Smooth muscle cell (in vitro differentiated cells): ENCODE measurements around the gene RAP1GAP2. TPM values are rescaled to one million over a fixed set of nuclear protein-coding genes. Genes with fewer than 3 reads are reported as not detected.

ENCODE experiments used
- DNase-seq: peaks from one replicate; lab custom pipeline; 2025; ENCODE audit not compliant: unreplicated experiment; lab: John Stamatoyannopoulos, UW
- H2AFZ ChIP-seq: fragments of 200-600 bp; sonication (generic); 2 replicates; pipeline ENCODE4 v1.6.0; 2016; ENCODE audit warnings: antibody characterized with exemption, low read depth, mild to moderate bottlenecking
- H3F3A ChIP-seq: fragments of 200-600 bp; sonication (generic); 2 replicates; pipeline ENCODE4 v1.6.0; 2017; ENCODE audit warnings: antibody characterized with exemption, low read depth
- H3K27ac ChIP-seq: fragments of 200-600 bp; sonication (generic); 2 replicates; pipeline ENCODE4 v1.5.1; 2016; ENCODE audit warnings: low read depth, mild to moderate bottlenecking
- H3K27me3 ChIP-seq: fragments of 200-600 bp; sonication (generic); 2 replicates; pipeline ENCODE4 v1.6.1; 2016; ENCODE audit warnings: low read depth, mild to moderate bottlenecking
- H3K36me3 ChIP-seq: fragments of 200-600 bp; sonication (generic); 2 replicates; pipeline ENCODE4 v1.5.1; 2016; ENCODE audit warnings: low read depth
- H3K4me1 ChIP-seq: fragments of 200-600 bp; sonication (generic); 2 replicates; pipeline ENCODE4 v1.5.1; 2016; ENCODE audit warnings: low read depth
- H3K4me2 ChIP-seq: fragments of 200-600 bp; sonication (generic); 2 replicates; pipeline ENCODE4 v1.6.0; 2016; ENCODE audit warnings: mild to moderate bottlenecking
- H3K4me3 ChIP-seq: fragments of 200-600 bp; sonication (generic); 2 replicates; pipeline ENCODE4 v1.5.1; 2016; ENCODE audit warnings: mild to moderate bottlenecking
- H3K79me2 ChIP-seq: fragments of 200-600 bp; sonication (generic); 2 replicates; pipeline ENCODE4 v1.6.0; 2016; ENCODE audit warnings: low read depth, mild to moderate bottlenecking
- H3K9ac ChIP-seq: fragments of 200-600 bp; sonication (generic); 2 replicates; pipeline ENCODE4 v1.6.0; 2016; ENCODE audit warnings: low read depth
- H3K9me3 ChIP-seq: fragments of 200-600 bp; sonication (generic); replicated peaks from 2 replicates; pipeline ENCODE4 v1.5.1; 2016; ENCODE audit warnings: low read depth
- H4K20me1 ChIP-seq: fragments of 200-600 bp; sonication (generic); 2 replicates; pipeline ENCODE4 v1.6.0; 2016; ENCODE audit warnings: low read depth
- CTCF ChIP-seq: fragments of 200-600 bp; sonication (generic); IDR thresholded peaks from 2 replicates; pipeline ENCODE4 v1.5.1; 2017; ENCODE audit warnings: borderline replicate concordance, mild to moderate bottlenecking, antibody characterized with exemption; ENCODE audit not compliant: insufficient read depth, poor library complexity, severe bottlenecking
- WGBS: methylation state at CpG from one replicate; pipeline ENCODE4 v1.1.7; 2016; ENCODE audit warnings: low lambda C conversion rate; 5-methylcytosine and 5-hydroxymethylcytosine counted together
- polyA plus RNA-seq: library from polyadenylated mRNA; unstranded; fragments of >200 nt; fragmentation: Nextera tagmentation; extraction: Ambion mirVana; gene quantifications from 2 replicates; pipeline ENCODE4 v1.2.1, GENCODE V29; 2016
- total RNA-seq: library from RNA; depleted of rRNA; stranded (reverse); fragments of >200 nt; gene quantifications from 2 replicates; pipeline ENCODE4 v1.2.3, GENCODE V29; 2014

The RAP1GAP2 gene
- total and polyA plus RNA-seq, 2 experiments from 2014 or later, result 0.31 to 0.99 TPM

- no peak overlapping the region for H3K27ac ChIP-seq
- no peak for TF ChIP-seq CTCF
- H3F3A ChIP-seq, result no peaks in the 10 kb centered on the region
- no peak overlapping the region for H2AFZ ChIP-seq
- H3K4me2 ChIP-seq, result no peak overlapping the region
- H3K4me3 ChIP-seq, result no peak overlapping the region
- no peak for DNase-seq
- H4K20me1 ChIP-seq, result no peaks in the 10 kb centered on the region
- WGBS, result 90% methylated on average over 19 of the region's 19 CpGs
- H3K27me3 ChIP-seq, result no peaks in the 10 kb centered on the region
- no peak overlapping the region for H3K9ac ChIP-seq
- H3K4me1 ChIP-seq, result no peaks in the 10 kb centered on the region
- H3K36me3 ChIP-seq, result no peaks in the 10 kb centered on the region
- H3K9me3 ChIP-seq, result no peaks in the 10 kb centered on the region
- no peaks in the 10 kb centered on the region for H3K79me2 ChIP-seq
Observed at GRCh38 chr17:2948721-2949468, 152.7 kb downstream of the RAP1GAP2 start.

- Histone ChIP-seq H3K4me3 (no peak overlapping the region), H3K9ac (no peak overlapping the region), H3K27ac (no peak overlapping the region), H3K27me3 (no peaks in the 10 kb centered on the region), H2AFZ (no peak overlapping the region), H3K36me3 (no peaks in the 10 kb centered on the region), H3K4me2 (no peak overlapping the region), H3K79me2 (no peaks in the 10 kb centered on the region), H4K20me1 (no peaks in the 10 kb centered on the region), H3F3A (no peaks in the 10 kb centered on the region), H3K9me3 (no peaks in the 10 kb centered on the region), H3K4me1 (no peaks in the 10 kb centered on the region)
- no peak for TF ChIP-seq CTCF
- 57% methylated on average over 7 of the region's 7 CpGs for WGBS
- DNase-seq, result no peak
Observed at GRCh38 chr17:2949469-2950044, 153.3 kb downstream of the RAP1GAP2 start.

DNA sequence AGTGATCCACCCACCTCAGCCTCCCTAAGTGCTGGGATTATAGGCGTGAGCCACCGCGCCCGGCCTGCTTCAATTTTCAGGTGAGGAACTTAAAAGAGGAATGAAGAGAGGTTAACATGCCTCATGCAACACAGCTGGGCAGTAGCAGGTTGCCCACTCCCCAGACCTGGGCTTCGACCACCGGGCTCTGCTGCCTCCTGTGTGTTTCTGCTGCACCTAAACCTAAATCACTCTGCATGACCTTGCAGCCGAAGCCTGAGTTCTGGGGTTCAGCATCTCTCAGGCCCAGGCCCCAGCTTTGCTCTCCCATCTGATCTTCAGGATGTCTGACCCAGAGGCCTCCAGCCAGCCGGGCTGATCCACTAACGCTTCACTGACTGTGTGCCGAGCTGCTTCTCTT lies 154.6 kb downstream of the RAP1GAP2 start:
- Histone ChIP-seq H3K27me3 (no peaks in the 10 kb centered on the region), H3K4me1 (no peaks in the 10 kb centered on the region), H3K79me2 (no peaks in the 10 kb centered on the region), H3K9me3 (no peaks in the 10 kb centered on the region), H3K36me3 (no peaks in the 10 kb centered on the region), H3K4me3 (no peak overlapping the region), H3K4me2 (no peak overlapping the region), H3K9ac (no peak overlapping the region), H3K27ac (no peak overlapping the region), H4K20me1 (no peaks in the 10 kb centered on the region), H3F3A (no peaks in the 10 kb centered on the region), H2AFZ (no peak overlapping the region)
- TF ChIP-seq CTCF, result no peak
- no peak for DNase-seq
- WGBS, result 93% methylated on average over 10 of the region's 10 CpGs
